Measurements from ENCODE around the gene ODF4. TPM values are rescaled to one million over a fixed set of nuclear protein-coding genes. Genes with fewer than 3 reads are reported as not detected.

ODF4 gene
- polyA plus RNA-seq, 1 of the 3 experiments (the other 2 are of a cell fraction) = not detected

GRCh38 chr17:8384801-8385378 is 45.2 kb downstream of the ODF4 start (continued):
- TF ChIP-seq PBX3 (IDR thresholded peaks at IDR 0.05) (0 out of 2 replicates have a peak, but pooled peaks have one; percentile 34), YY1 (IDR thresholded peaks at IDR 0.05; ENCODE audit: low read depth) (no peak), FOXM1 (IDR thresholded peaks at IDR 0.05; ENCODE audit: low read depth) (no peak), EP300 (IDR thresholded peaks at IDR 0.05; ENCODE audit: borderline replicate concordance in 1 of 2, low read depth in 1 of 2, low read length in 1 of 2) (peak in 1 of 2 experiments; percentile 35; a peak in 1 of 4 replicates), GATA2 (CRISPR knock-in tag; IDR thresholded peaks at IDR 0.05) (no peak), TCF12 (IDR thresholded peaks at IDR 0.05) (peak; percentile 58), RXRA (IDR thresholded peaks at IDR 0.05; ENCODE audit: borderline replicate concordance, low read depth) (peak; percentile 88), USF2 (IDR thresholded peaks at IDR 0.05; ENCODE audit: borderline replicate concordance, low read depth, low read length) (no peak)

- WGBS (ENCODE audit: low lambda C conversion rate) = 96% methylated on average over 6 of the region's 6 CpGs
- no peaks in the 10 kb centered on the region for H3K9me2 ChIP-seq
- no peak overlapping the region for H3K27ac ChIP-seq (ENCODE audit: low read depth in 2 of 2, low read length in 1 of 2)
- H3K4me2 ChIP-seq = no peak overlapping the region
- no peaks in the 10 kb centered on the region for H3K27me3 ChIP-seq (ENCODE audit: insufficient read depth)
- ChIA-PET CTCF (interaction anchor here (0.7 to 1.8 kb wide), 2 partner anchors 216 to 360 kb away, joined by 3 to 4 read pairs; no protein-coding TSS in a partner anchor), POLR2A (no interaction called here)
- no peak overlapping the region for H3K9ac ChIP-seq
- H3K9me3 ChIP-seq = no peaks in the 10 kb centered on the region
- H3F3A ChIP-seq (replicated peaks; ENCODE audit: insufficient read depth) = peaks cover 29% of the 10 kb centered on the region
- peaks cover 0 to 5% of the 10 kb centered on the region in 2 experiments for H3K36me3 ChIP-seq (replicated peaks in 1 of 2; ENCODE audit: control insufficient read depth in 1 of 2, insufficient read depth in 2 of 2, low read length in 1 of 2)
- peaks cover 12% of the 10 kb centered on the region for H3K79me2 ChIP-seq (ENCODE audit: insufficient read depth)
- H4K20me1 ChIP-seq (ENCODE audit: insufficient read depth) = peaks cover 5% of the 10 kb centered on the region
- no peak overlapping the region for H2AFZ ChIP-seq (ENCODE audit: low read depth)
- TF ChIP-seq MAX (IDR thresholded peaks at IDR 0.05; ENCODE audit: low read depth) (no peak), RFX5 (IDR thresholded peaks at IDR 0.05; ENCODE audit: low read length) (no peak), FOXM1 (IDR thresholded peaks at IDR 0.05; ENCODE audit: low read depth) (no peak), TCF12 (IDR thresholded peaks at IDR 0.05) (no peak), SMC3 (IDR thresholded peaks at IDR 0.05; ENCODE audit: low read depth, low read length) (no peak), REST (IDR thresholded peaks at IDR 0.05; ENCODE audit: low read depth, low read length) (no peak), TEAD4 (IDR thresholded peaks at IDR 0.05; ENCODE audit: borderline replicate concordance, insufficient read depth) (no peak), CHD2 (IDR thresholded peaks at IDR 0.05; ENCODE audit: low read length, partially characterized antibody) (no peak), RAD21 (IDR thresholded peaks at IDR 0.05; ENCODE audit: low read length) (no peak), RCOR1 (IDR thresholded peaks at IDR 0.05; ENCODE audit: low read length) (no peak), USF1 (IDR thresholded peaks at IDR 0.05; ENCODE audit: borderline replicate concordance, low read depth) (no peak), RXRA (IDR thresholded peaks at IDR 0.05; ENCODE audit: borderline replicate concordance, low read depth) (no peak), NFIC (IDR thresholded peaks at IDR 0.05; ENCODE audit: borderline replicate concordance) (no peak), GATA2 (CRISPR knock-in tag; IDR thresholded peaks at IDR 0.05) (no peak), ZBTB33 (IDR thresholded peaks at IDR 0.05; ENCODE audit: borderline replicate concordance, low read depth) (no peak), EZH2phosphoT487 (IDR thresholded peaks at IDR 0.05; ENCODE audit: borderline replicate concordance, low read depth) (no peak), FOXJ3 (CRISPR knock-in tag; IDR thresholded peaks at IDR 0.05) (no peak)
- DNase-seq = no peak
- H3K4me1 ChIP-seq (ENCODE audit: control insufficient read depth in 1 of 2, insufficient read depth in 2 of 2, low read depth in 1 of 2, low read length in 1 of 2) = peaks cover 8 to 11% of the 10 kb centered on the region in 2 experiments; a peak in 2 of 4 replicates
- no peak overlapping the region for H3K4me3 ChIP-seq (ENCODE audit: low read depth in 2 of 2, low read length in 1 of 2)
Measured at GRCh38 chr17:8386841-8387240, 47.2 kb downstream of the ODF4 start.
